Effector memory CD8-positive, alpha-beta T cell (primary cell): ENCODE results near the gene SAMD1.
A peak's percentile ranks its signal among the peaks of the same experiment; 100 is the strongest.
"Not testable (repeated sequence)": the region's sequence is repeated elsewhere in the genome, so short reads cannot be mapped to it uniquely, and the experiment has no call there.

Source experiments
- ATAC-seq: fragments of 150-1000 bp; cut with Tn5 transposase; replicated peaks from 2 replicates; pipeline ENCODE4 v1.10.0; 2021; ENCODE audit warnings: mild to moderate bottlenecking, moderate library complexity
- DNase-seq, 3 experiments: peaks; one replicate each; pipeline ENCODE4 v3.0.0; 2021
- H3K27ac Mint-ChIP-seq, 2 donors: one replicate each; pipeline ENCODE4 v1.8.0; 2022; ENCODE audit warnings: mild to moderate bottlenecking in 2 of 2, mixed read lengths in 2 of 2, moderate library complexity in 2 of 2
- H3K27me3 Mint-ChIP-seq, 2 donors: one replicate each; pipeline ENCODE4 v1.8.0; 2022; ENCODE audit warnings: mixed read lengths in 2 of 2
- H3K36me3 Mint-ChIP-seq: one replicate; pipeline ENCODE4 v1.8.0; 2022; ENCODE audit warnings: mild to moderate bottlenecking, moderate library complexity, mixed read lengths; ENCODE audit not compliant: insufficient read depth
- H3K4me1 Mint-ChIP-seq, 2 donors: one replicate each; pipeline ENCODE4 v1.8.0; 2022; ENCODE audit warnings: low read depth in 2 of 2, mixed read lengths in 2 of 2
- H3K4me3 Mint-ChIP-seq, 2 donors: one replicate each; pipeline ENCODE4 v1.8.0; 2022; ENCODE audit warnings: mild to moderate bottlenecking in 2 of 2, mixed read lengths in 2 of 2, moderate library complexity in 2 of 2
- H3K9me3 Mint-ChIP-seq, 2 donors: one replicate each; pipeline ENCODE4 v1.8.0; 2022; ENCODE audit warnings: mixed read lengths in 2 of 2

The SAMD1 gene

DNA sequence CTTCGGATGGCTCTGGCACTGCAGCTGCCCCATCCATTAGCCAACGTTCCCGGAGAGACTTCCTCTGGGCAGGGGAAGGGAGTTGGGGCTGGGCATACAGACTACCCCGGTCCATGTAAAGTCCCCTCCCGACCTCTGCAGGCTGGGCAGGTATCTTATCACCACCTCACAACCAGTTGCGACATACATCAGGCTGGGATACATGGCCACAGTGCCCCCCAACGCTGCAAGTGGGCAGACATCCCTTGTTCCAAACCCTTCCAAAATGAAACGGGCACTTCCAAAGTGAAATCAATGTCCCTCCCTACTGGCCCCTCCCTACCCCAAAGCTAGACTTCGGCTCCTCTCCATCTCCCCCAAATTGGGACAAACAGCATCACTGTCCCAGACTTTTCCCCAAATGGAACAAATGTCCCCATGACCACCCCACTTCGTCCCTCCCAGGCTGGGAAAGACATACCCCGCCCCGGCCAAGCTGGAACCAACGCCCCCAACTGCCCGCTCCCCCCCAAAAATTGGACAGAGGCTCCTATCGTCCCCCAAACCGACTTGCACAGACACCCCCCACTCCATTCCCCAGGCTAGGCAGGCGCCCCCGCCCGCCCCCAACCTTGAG lies 33.7 kb downstream of the SAMD1 start:
- peak overlapping the region; percentile 40 to 77 for H3K4me3 Mint-ChIP-seq
- peaks cover 19% of the 10 kb centered on the region for H3K36me3 Mint-ChIP-seq
- H3K27me3 Mint-ChIP-seq: peaks cover 25 to 42% of the 10 kb centered on the region in 2 donors

DNA sequence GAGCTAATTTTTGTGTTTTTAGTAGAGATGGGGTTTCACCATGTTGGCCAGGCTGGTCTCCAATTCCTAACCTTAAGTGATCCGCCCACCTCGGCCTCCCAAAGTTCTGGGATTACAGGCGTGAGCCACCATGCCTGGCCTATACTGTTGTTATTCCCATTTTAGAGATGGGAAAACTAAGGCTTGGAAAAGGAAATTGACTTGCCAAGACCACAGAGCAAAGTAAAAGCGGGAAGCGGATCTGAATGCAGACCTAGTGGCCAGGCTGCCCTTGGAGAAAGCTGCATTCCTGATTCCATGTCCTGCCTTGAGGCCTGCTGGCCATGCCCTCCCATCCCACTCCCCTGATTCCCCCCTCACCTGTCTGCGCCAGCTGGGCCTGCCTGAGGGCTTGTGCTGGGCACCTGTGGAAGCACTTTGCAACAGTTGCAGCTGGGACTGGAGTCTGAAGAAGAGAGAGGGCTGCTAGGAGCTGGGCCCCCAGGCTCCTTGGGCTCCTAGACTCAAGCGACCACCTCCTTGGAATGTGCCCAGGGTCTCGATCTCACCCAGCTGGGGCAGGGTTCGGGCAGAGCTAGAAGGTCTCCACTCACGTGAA lies 34.4 kb downstream of the SAMD1 start:
- no peak overlapping the region for H3K4me3 Mint-ChIP-seq
- no peaks in the 10 kb centered on the region for H3K9me3 Mint-ChIP-seq
- DNase-seq: no peak
- peaks cover 19 to 20% of the 10 kb centered on the region in 2 donors for H3K4me1 Mint-ChIP-seq
- no peak for ATAC-seq
- H3K36me3 Mint-ChIP-seq: peaks cover 26% of the 10 kb centered on the region
- no peak overlapping the region for H3K27ac Mint-ChIP-seq
- H3K27me3 Mint-ChIP-seq: peaks cover 25 to 35% of the 10 kb centered on the region in 2 donors

More for the DNA sequence above, 33.7 kb downstream of the SAMD1 start:
- no peaks in the 10 kb centered on the region for H3K9me3 Mint-ChIP-seq
- H3K4me1 Mint-ChIP-seq: peaks cover 19 to 20% of the 10 kb centered on the region in 2 donors
- ATAC-seq: no peak
- no peak for DNase-seq
- no peak overlapping the region for H3K27ac Mint-ChIP-seq

DNA sequence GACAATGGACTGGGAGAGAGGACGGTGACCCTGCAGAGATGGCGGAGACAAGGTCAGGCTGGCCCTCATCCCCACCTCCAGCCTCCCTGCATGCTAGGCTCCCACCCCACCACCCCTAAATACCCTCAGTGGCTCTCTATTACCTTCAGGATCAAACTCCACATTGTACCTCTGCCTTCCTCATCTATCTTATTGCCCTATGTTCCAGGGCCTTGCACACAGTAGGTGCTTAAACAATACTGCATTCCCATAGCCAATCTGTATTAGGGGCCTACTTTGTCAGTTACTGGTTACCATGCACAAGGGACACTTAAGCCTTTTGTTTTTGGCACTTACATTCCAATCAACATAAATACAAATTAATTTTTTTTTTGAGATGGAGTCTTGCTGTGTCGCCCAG lies 35.2 kb downstream of the SAMD1 start:
- Mint-ChIP-seq H3K4me1 (peaks cover 19 to 20% of the 10 kb centered on the region in 2 donors), H3K4me3 (no peak overlapping the region), H3K27ac (peak overlapping the region in 1 of 2 donors; percentile 62), H3K36me3 (peaks cover 34% of the 10 kb centered on the region), H3K27me3 (peaks cover 25 to 30% of the 10 kb centered on the region in 2 donors), H3K9me3 (no peaks in the 10 kb centered on the region)
- ATAC-seq: no peak
- DNase-seq: no peak

DNA sequence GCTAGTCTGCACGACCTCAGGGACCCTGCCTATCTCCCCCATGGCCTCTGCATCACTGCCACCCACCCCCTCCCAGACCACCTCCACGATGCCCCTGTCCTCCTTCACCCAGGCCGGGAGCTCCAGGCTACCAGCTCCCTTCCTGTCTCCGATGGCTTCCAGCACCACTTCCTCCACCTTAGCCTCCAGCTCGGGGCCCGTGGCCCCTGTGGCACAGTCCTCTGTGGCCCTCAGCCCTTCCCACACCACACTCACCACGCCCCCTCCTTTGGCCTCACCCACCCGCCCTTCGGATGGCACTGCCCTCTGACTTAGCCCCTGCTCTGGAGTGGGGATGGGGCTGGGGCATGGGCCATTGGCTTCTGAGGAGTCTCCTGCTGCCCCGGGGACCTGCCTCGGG lies 35.8 kb downstream of the SAMD1 start:
- peak overlapping the region in 1 of 2 donors; percentile 59 for H3K27ac Mint-ChIP-seq

DNA sequence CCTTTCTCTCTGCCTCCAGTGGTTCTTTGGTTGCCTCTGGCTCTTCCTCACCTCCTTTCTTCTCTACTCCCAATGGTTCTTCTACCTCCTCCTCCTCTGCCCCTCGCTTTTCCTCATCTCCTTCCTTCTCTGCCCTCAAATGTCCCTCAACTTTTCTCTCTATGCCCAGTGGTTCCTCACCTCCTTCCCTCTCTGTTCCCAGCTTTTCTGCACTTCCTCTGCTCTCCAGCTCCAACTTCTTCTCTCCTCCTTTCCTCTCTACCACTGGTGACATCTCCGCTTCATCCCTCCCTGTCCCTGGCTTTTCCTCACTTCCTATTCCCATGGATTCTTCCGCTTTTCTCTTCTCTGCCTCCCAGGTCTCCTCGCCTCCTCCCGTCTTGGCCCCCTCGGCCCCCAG lies 36.5 kb downstream of the SAMD1 start:
- Mint-ChIP-seq H3K27ac (peak overlapping the region in 1 of 2 donors; percentile 59), H3K4me1 (peaks cover 16 to 20% of the 10 kb centered on the region in 2 donors), H3K4me3 (no peak overlapping the region), H3K36me3 (peaks cover 47% of the 10 kb centered on the region), H3K9me3 (no peaks in the 10 kb centered on the region), H3K27me3 (peaks cover 16 to 18% of the 10 kb centered on the region in 2 donors)
- DNase-seq: no peak
- ATAC-seq: no peak

More for the DNA sequence above, 35.8 kb downstream of the SAMD1 start:
- no peaks in the 10 kb centered on the region for H3K9me3 Mint-ChIP-seq
- H3K36me3 Mint-ChIP-seq: peaks cover 40% of the 10 kb centered on the region
- no peak for ATAC-seq
- no peak overlapping the region for H3K4me3 Mint-ChIP-seq
- peaks cover 22 to 24% of the 10 kb centered on the region in 2 donors for H3K27me3 Mint-ChIP-seq
- H3K4me1 Mint-ChIP-seq: peaks cover 18 to 20% of the 10 kb centered on the region in 2 donors
- DNase-seq: no peak

DNA sequence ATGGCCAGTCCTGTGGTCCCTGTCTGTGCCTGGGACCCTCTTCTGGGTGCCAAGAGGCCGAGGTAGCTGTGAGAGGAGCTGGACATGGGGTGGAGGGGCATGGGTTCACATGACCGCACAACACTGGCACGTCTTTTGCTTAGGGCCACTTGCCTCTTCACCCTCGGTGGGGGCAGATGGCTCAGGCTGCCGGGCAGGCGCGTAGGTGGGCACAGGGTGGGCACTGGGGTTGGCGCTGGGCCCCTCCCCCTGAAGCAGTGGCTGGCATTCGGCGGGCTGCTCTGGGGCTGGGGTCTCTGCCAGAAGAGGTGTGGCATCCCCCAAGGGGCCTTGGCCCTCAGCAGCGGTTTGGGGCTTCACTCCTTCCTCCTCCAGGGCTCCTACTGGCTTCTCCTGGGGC lies 37.1 kb downstream of the SAMD1 start:
- Mint-ChIP-seq H3K4me1 (peaks cover 11 to 15% of the 10 kb centered on the region in 2 donors), H3K27me3 (peaks cover 10 to 12% of the 10 kb centered on the region in 2 donors), H3K36me3 (peaks cover 50% of the 10 kb centered on the region), H3K4me3 (no peak overlapping the region), H3K27ac (peak overlapping the region in 1 of 2 donors; percentile 59), H3K9me3 (no peaks in the 10 kb centered on the region)
- DNase-seq (no peak), ATAC-seq (no peak)

DNA sequence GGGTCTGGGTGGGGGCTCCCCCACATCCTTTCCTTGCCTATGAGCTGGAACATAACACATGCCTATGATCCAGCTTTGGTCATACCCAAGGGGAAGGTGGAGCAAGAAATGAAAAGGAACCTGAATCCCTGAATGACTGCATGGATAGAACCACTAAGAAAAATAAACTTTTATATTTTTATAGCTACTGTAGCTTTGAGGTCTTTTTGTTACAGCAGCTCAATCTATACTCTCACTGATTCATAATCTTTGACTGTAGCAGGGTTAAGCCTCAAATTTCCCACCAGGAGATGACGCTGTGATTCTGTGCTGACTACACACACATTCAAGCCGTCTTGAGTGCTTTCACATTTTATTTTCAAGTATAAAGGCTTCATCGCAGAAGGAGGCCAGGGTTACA lies 37.5 kb downstream of the SAMD1 start:
- Mint-ChIP-seq H3K4me1 (peaks cover 9 to 10% of the 10 kb centered on the region in 2 donors), H3K27ac (peak overlapping the region in 1 of 2 donors; percentile 46), H3K36me3 (peaks cover 54% of the 10 kb centered on the region), H3K4me3 (no peak overlapping the region), H3K27me3 (peaks cover 5 to 8% of the 10 kb centered on the region in 2 donors), H3K9me3 (no peaks in the 10 kb centered on the region)
- ATAC-seq (no peak), DNase-seq (no peak)

DNA sequence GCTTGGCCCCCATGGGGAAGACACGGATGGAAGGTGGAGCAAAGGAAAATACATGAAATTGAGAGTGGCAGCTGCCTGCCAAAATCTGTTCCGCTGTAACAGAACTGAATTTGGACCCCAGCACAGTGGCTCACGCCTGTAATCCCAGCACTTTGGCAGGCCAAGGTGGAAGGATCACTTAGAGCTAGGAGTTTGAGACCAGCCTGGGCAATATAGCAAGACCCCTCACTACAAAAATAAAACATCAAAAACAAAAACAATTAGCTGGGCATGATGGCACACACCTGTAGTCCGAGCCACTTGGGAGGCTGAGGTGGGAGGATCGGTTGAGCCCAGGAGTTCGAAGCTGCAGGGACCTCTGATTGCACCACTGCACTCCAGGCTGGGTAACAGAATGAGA lies 38.1 kb downstream of the SAMD1 start:
- no peak for DNase-seq
- peak overlapping the region; percentile 16 to 46 for H3K27ac Mint-ChIP-seq
- no peaks in the 10 kb centered on the region for H3K9me3 Mint-ChIP-seq
- peaks cover 0 to 2% of the 10 kb centered on the region in 2 donors for H3K27me3 Mint-ChIP-seq
- H3K4me1 Mint-ChIP-seq: peaks cover 5% of the 10 kb centered on the region in 2 donors
- no peak for ATAC-seq
- peaks cover 60% of the 10 kb centered on the region for H3K36me3 Mint-ChIP-seq
- no peak overlapping the region for H3K4me3 Mint-ChIP-seq

DNA sequence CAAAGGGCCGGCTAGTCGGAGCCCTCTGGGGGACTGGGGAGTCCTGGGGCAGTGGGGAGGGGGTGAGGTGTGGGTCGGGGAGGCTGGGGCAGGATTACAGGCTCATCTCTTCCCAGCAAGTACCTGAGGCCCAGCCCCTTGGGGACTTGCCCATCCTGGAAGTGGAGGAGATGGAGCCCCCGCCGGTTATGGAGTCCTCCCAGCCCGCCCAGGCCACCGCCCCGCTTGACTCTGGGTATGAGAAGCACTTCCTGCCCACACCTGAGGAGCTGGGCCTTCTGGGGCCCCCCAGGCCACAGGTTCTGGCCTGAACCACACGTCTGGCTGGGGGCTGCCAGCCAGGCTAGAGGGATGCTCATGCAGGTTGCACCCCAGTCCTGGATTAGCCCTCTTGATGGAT lies 38.6 kb downstream of the SAMD1 start:
- Mint-ChIP-seq H3K4me1 (peaks cover 5% of the 10 kb centered on the region in 2 donors), H3K27ac (peak overlapping the region; percentile 16 to 75), H3K4me3 (no peak overlapping the region), H3K36me3 (peaks cover 65% of the 10 kb centered on the region), H3K27me3 (no peaks in the 10 kb centered on the region), H3K9me3 (no peaks in the 10 kb centered on the region)
- no peak for ATAC-seq
- no peak for DNase-seq

DNA sequence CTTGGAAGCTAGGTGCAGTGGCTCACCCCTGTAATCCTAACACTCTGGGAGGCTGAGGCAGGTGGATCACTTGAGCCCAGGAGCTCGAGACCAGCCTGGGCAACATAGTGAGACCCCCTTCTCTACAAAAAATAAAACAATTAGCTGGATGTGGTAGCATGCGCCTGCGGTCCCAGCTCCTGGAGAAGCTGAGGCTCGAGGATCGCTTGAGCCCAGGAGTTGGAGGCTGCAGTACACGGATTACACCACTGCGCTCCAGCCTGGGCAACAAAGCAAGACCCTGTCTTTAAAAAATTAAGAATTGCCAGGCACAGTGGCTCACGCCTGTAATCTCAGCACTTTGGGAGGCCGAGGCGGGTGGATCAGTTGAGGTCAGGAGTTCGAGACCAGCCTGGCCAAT lies 39.6 kb downstream of the SAMD1 start:
- ATAC-seq, DNase-seq, H3K4me1 Mint-ChIP-seq, H3K9me3 Mint-ChIP-seq, H3K27me3 Mint-ChIP-seq, H3K4me3 Mint-ChIP-seq: not testable (repeated sequence)
- H3K27ac Mint-ChIP-seq: peak overlapping the region in 1 of 2 donors; percentile 84
- peaks cover 75% of the 10 kb centered on the region for H3K36me3 Mint-ChIP-seq

DNA sequence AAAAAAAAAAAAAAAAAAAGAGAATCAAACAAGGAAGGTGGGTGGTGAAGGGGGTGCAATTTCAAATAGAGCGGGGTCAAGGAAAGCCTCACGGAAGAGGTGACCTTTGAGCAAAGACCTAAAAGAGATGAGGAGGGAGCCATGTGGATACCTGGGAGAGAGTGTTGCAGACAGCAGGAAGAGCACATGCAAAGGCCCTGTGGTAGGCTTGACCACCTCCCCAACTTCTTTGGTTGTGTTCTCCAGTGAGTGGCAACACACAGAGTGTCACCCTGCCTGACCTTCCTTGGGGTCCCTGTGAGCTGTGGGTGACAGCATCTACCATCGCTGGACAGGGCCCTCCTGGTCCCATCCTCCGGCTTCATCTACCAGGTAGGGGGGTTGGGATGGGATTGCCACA lies 40.0 kb downstream of the SAMD1 start:
- Mint-ChIP-seq H3K36me3 (peaks cover 80% of the 10 kb centered on the region), H3K9me3 (no peaks in the 10 kb centered on the region)

DNA sequence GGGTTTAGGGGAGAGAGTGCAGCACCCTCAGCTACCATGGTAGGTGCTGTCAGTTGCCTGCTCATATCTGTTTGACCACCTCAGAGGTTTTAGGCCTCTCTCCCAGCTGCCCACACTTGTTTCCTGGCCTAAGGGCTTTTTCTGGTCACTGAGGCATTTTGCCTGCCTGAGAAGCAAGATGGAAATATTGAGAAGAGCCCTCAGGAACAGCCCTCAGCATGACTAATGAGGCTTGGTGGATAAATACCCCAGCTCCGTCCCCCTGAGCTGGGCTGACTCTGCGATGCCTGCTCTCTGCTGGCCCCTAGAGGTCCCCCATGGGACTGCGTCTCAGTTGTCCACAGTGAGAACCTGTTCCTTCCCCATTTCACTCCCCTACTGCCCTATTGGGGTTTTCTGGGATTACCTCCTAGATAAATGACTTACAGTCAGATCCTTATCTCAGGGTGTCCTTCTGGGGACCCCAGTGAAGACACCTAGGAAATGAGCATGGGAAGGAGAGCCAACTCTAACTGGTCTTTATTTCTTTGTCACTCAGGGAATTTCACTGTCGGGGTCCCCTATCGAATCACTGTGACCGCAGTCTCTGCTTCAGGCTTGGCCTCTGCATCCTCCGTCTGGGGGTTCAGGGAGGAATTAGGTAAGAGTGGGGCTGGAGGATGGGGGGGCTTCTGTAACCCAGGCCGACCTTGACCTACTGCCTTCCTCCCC lies 42.0 kb downstream of the SAMD1 start:
- Mint-ChIP-seq H3K36me3 (peaks cover 98% of the 10 kb centered on the region), H3K4me1 (peaks cover 3 to 7% of the 10 kb centered on the region in 2 donors), H3K4me3 (no peak overlapping the region), H3K9me3 (no peaks in the 10 kb centered on the region), H3K27ac (peak overlapping the region; percentile 35 to 71), H3K27me3 (no peaks in the 10 kb centered on the region)
- ATAC-seq (peak; percentile 93), DNase-seq (peak; percentile 74 to 83 (median 78))

More for the DNA sequence above, 40.0 kb downstream of the SAMD1 start:
- DNase-seq (no peak), ATAC-seq (no peak)
- no peaks in the 10 kb centered on the region for H3K27me3 Mint-ChIP-seq
- H3K4me1 Mint-ChIP-seq: peaks cover 7 to 8% of the 10 kb centered on the region in 2 donors
- H3K4me3 Mint-ChIP-seq: no peak overlapping the region
- H3K27ac Mint-ChIP-seq: peak overlapping the region in 1 of 2 donors; percentile 84

DNA sequence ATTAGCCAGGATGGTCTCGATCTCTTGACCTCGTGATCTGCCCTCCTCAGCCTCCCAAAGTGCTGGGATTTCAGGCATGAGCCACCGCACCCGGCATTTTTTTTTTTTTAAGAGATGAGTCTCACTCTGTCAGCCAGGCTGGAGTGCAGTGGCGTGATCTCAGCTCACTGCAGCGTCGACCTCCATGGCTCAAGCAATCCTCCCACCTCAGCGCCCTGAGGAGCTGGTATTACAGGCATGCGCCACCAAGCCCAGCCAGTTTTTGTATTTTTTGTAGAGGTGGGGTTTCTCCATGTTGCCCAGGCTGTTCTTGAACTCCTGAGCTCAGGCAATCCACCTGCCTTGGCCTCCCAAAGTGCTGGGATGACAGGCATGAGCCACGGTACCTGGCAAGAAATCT lies 42.7 kb downstream of the SAMD1 start:
- H3K36me3 Mint-ChIP-seq: peaks cover 100% of the 10 kb centered on the region
- H3K27ac Mint-ChIP-seq: peak overlapping the region in 1 of 2 donors; percentile 35

More for the DNA sequence above, 42.7 kb downstream of the SAMD1 start:
- H3K4me1 Mint-ChIP-seq, H3K27me3 Mint-ChIP-seq, DNase-seq, H3K9me3 Mint-ChIP-seq, ATAC-seq, H3K4me3 Mint-ChIP-seq: not testable (repeated sequence)
